IPS-18c (cell line): Measurements from ENCODE around the gene MACROD2.

Experiments used
- H3K4me3 ChIP-seq: 2 replicates; pipeline ENCODE4 v1.7.0; 2013; ENCODE audit warnings: low read depth, mild to moderate bottlenecking, low read length, moderate library complexity; ENCODE audit not compliant: insufficient read depth
- H3K9me3 ChIP-seq: one replicate; pipeline ENCODE4 v1.6.1; 2013; ENCODE audit warnings: mild to moderate bottlenecking, low read length, moderate library complexity; ENCODE audit not compliant: control insufficient read depth, insufficient read depth

The MACROD2 gene

GRCh38 chr20:15637950-15638754, 1642.8 kb downstream of the MACROD2 start:
- H3K4me3 ChIP-seq: no peak overlapping the region
- peaks cover 4% of the 10 kb centered on the region for H3K9me3 ChIP-seq

- peaks cover 4% of the 10 kb centered on the region for H3K9me3 ChIP-seq
- no peak overlapping the region for H3K4me3 ChIP-seq
Observed at GRCh38 chr20:15638816-15639215, 1643.5 kb downstream of the MACROD2 start.

- peaks cover 4% of the 10 kb centered on the region for H3K9me3 ChIP-seq
- no peak overlapping the region for H3K4me3 ChIP-seq
Observed at GRCh38 chr20:15639839-15640238, 1644.5 kb downstream of the MACROD2 start.

- Histone ChIP-seq H3K9me3 (peaks cover 4% of the 10 kb centered on the region), H3K4me3 (no peak overlapping the region)
Observed at GRCh38 chr20:15642109-15642508, 1646.8 kb downstream of the MACROD2 start.

- Histone ChIP-seq H3K9me3 (peaks cover 4% of the 10 kb centered on the region), H3K4me3 (no peak overlapping the region)
Observed at GRCh38 chr20:15642676-15643075, 1647.4 kb downstream of the MACROD2 start.

- H3K4me3 ChIP-seq: no peak overlapping the region
- H3K9me3 ChIP-seq: peaks cover 4% of the 10 kb centered on the region
Observed at GRCh38 chr20:15643713-15644112, 1648.4 kb downstream of the MACROD2 start.

GRCh38 chr20:15645816-15646215, 1650.5 kb downstream of the MACROD2 start:
- Histone ChIP-seq H3K9me3 (peaks cover 2% of the 10 kb centered on the region), H3K4me3 (no peak overlapping the region)

GRCh38 chr20:15653396-15654207, 1658.3 kb downstream of the MACROD2 start:
- H3K4me3 ChIP-seq: no peak overlapping the region
- H3K9me3 ChIP-seq: no peaks in the 10 kb centered on the region

- no peaks in the 10 kb centered on the region for H3K9me3 ChIP-seq
- H3K4me3 ChIP-seq: no peak overlapping the region
Observed at GRCh38 chr20:15654208-15654649, 1658.9 kb downstream of the MACROD2 start.

GRCh38 chr20:15655295-15655874, 1660.1 kb downstream of the MACROD2 start:
- Histone ChIP-seq H3K9me3 (no peaks in the 10 kb centered on the region), H3K4me3 (no peak overlapping the region)

- H3K4me3 ChIP-seq: no peak overlapping the region
- H3K9me3 ChIP-seq: no peaks in the 10 kb centered on the region
Observed at GRCh38 chr20:15656124-15656523, 1660.8 kb downstream of the MACROD2 start.

- no peak overlapping the region for H3K4me3 ChIP-seq
- no peaks in the 10 kb centered on the region for H3K9me3 ChIP-seq
Observed at GRCh38 chr20:15658295-15658694, 1663.0 kb downstream of the MACROD2 start.

- Histone ChIP-seq H3K9me3 (no peaks in the 10 kb centered on the region), H3K4me3 (no peak overlapping the region)
Observed at GRCh38 chr20:15673206-15673605, 1677.9 kb downstream of the MACROD2 start.

- Histone ChIP-seq H3K4me3 (no peak overlapping the region), H3K9me3 (no peaks in the 10 kb centered on the region)
Observed at GRCh38 chr20:15674253-15675060, 1679.1 kb downstream of the MACROD2 start.

GRCh38 chr20:15675061-15675514, 1679.8 kb downstream of the MACROD2 start:
- Histone ChIP-seq H3K4me3 (no peak overlapping the region), H3K9me3 (no peaks in the 10 kb centered on the region)

- Histone ChIP-seq H3K4me3 (no peak overlapping the region), H3K9me3 (no peaks in the 10 kb centered on the region)
Observed at GRCh38 chr20:15675813-15676484, 1680.6 kb downstream of the MACROD2 start.
